ENCODE measurements around the gene COASY.
"Not testable (repeated sequence)": the region's sequence is repeated elsewhere in the genome, so short reads cannot be mapped to it uniquely, and the experiment has no call there.

The COASY gene

GRCh38 chr17:42553161-42553818 is 8.7 kb upstream of the COASY start:
- DNase-seq: no peak

GRCh38 chr17:42553866-42554249 is 8.1 kb upstream of the COASY start:
- no peak for DNase-seq

GRCh38 chr17:42554250-42555121 is 7.5 kb upstream of the COASY start:
- DNase-seq: peak; percentile 53 to 87 (median 63)

- DNase-seq: no peak
These were observed 6.8 kb upstream of the COASY start for GRCh38 chr17:42555122-42555622.

GRCh38 chr17:42555961-42556617 is 5.9 kb upstream of the COASY start:
- not testable (repeated sequence) for DNase-seq

- no peak for DNase-seq
These were observed 2.9 kb upstream of the COASY start for GRCh38 chr17:42559075-42559474.

GRCh38 chr17:42560246-42560645 is 1.7 kb upstream of the COASY start:
- no peak for DNase-seq

- no peak for DNase-seq
These were observed 617 bp downstream of the COASY start for GRCh38 chr17:42562388-42563142.

GRCh38 chr17:42563143-42563509 is 1.2 kb downstream of the COASY start:
- no peak for DNase-seq

GRCh38 chr17:42563543-42563942 is 1.6 kb downstream of the COASY start:
- DNase-seq: no peak

GRCh38 chr17:42563950-42564349 is 2.0 kb downstream of the COASY start:
- DNase-seq: no peak

- no peak for DNase-seq
These were observed 3.0 kb downstream of the COASY start for GRCh38 chr17:42564815-42565522.

GRCh38 chr17:42565523-42566214 is 3.7 kb downstream of the COASY start:
- DNase-seq: no peak

- DNase-seq: no peak
These were observed 4.4 kb downstream of the COASY start for GRCh38 chr17:42566215-42566882.

GRCh38 chr17:42566883-42567573 is 5.1 kb downstream of the COASY start, which contains the start of gene MLX:
Gene MLX (plus strand): TSS chr17:42567100. CDS start chr17:42567125, 25 bp downstream.
- DNase-seq: peak; percentile 87 to 94 (median 89)

GRCh38 chr17:42568341-42569111 is 6.6 kb downstream of the COASY start:
- no peak for DNase-seq

- no peak for DNase-seq
These were observed 9.7 kb downstream of the COASY start for GRCh38 chr17:42571435-42572225.

GRCh38 chr17:42573095-42573494 is 11.1 kb downstream of the COASY start:
- no peak for DNase-seq

All from T-helper 1 cell (primary cell).